Activated T-helper 1 cell treated with anti-CD3 and anti-CD28 coated beads, Interleukin-12 subunit alpha, Interleukin-12 subunit beta, Interleukin-2, Interleukin-4 antibody, amounts not matched to agents 30 ng/mL and 10 ng/mL and 1 ng/mL, durations not matched to agents 14 hours and 24 hours and 36 hours (primary cell): Measurements from ENCODE around the gene NXF2B. TPM values are rescaled to one million over a fixed set of nuclear protein-coding genes. Genes with fewer than 3 reads are reported as not detected.

Experiments
- total RNA-seq: library from RNA; stranded (reverse); gene quantifications from 2 replicates; pipeline ENCODE4 v1.2.3, GENCODE V29; 2022

NXF2B gene
- total RNA-seq, 1 donor from 2014 or later, result not detected

Other genes with a start within 250 kb of the NXF2B start
- gene TCP11X1, start 224.7 kb downstream of the NXF2B start, total RNA-seq, result not detected in 2 replicates
- gene NXF2, start 192.8 kb downstream of the NXF2B start, total RNA-seq, result not detected in 2 replicates
- gene TCP11X2, start 31.8 kb upstream of the NXF2B start, total RNA-seq, result not detected in 2 replicates
- not detected in 2 replicates for gene TMSB15A, start 76.7 kb upstream of the NXF2B start, total RNA-seq
- 6.0 and 6.2 TPM in 2 replicates for gene ARMCX5, start 159.5 kb upstream of the NXF2B start, total RNA-seq
- 0.44 and 0.47 TPM in 2 replicates for gene GPRASP1, start 211.5 kb upstream of the NXF2B start, total RNA-seq